Hypothalamus (tissue), 51 donors: ENCODE measurements around the gene DENND2A.

Source experiments
- DNase-seq, 51 donors: peaks; one replicate each; lab custom pipeline; 2025; lab: John Stamatoyannopoulos, UW

DENND2A gene

GRCh38 chr7:140476698-140477261 is 163.8 kb downstream of the DENND2A start:
- no peak for DNase-seq

GRCh38 chr7:140475747-140476333 is 164.8 kb downstream of the DENND2A start:
- DNase-seq: peak in 3 of 51 donors; percentile 1 to 46 (median 4)
